IMR-90 (cell line): Measurements from ENCODE around the gene HLA-DOB. TPM values are rescaled to one million over a fixed set of nuclear protein-coding genes. Genes with fewer than 3 reads are reported as not detected.
A peak's percentile ranks its signal among the peaks of the same experiment; 100 is the strongest.

Experiments
- ATAC-seq: fragments of 200-7000 bp; cut with Tn5 transposase; 2 replicates; pipeline ENCODE4 v1.9.1; 2020; ENCODE audit warnings: low read depth, mild to moderate bottlenecking, moderate library complexity
- BruUV-seq: library from RNA; stranded (reverse); fragments of 400-500 nt; replicated peaks from 2 replicates; lab custom pipeline; 2021; lab: Mats Ljungman, UMichigan
- CTCF ChIA-PET: fragments of 300-600 bp; formaldehyde crosslinking; extraction: SDS; loops from one replicate; lab custom pipeline; 2021; ENCODE audit warnings: antibody characterized with exemption; lab: Yijun Ruan, JAX
- POLR2A ChIA-PET: fragments of 300-600 bp; sonication (Branson Sonifier 250); formaldehyde crosslinking; loops from one replicate; lab custom pipeline; 2022; ENCODE audit warnings: antibody characterized with exemption; ENCODE audit not compliant: unreplicated experiment; lab: Charles Lee
- DNase-seq: peaks from one replicate; pipeline ENCODE4 v3.0.0; 2013
- H2AFZ ChIP-seq: replicated peaks from 2 replicates; pipeline ENCODE3; 2013; ENCODE audit warnings: low read length, mild to moderate bottlenecking; ENCODE audit not compliant: poor library complexity
- H2AK5ac ChIP-seq: 2 replicates; pipeline ENCODE4 v1.6.1; 2013; ENCODE audit warnings: low read depth, low read length, inconsistent platforms
- H2AK9ac ChIP-seq: replicated peaks from 2 replicates; pipeline ENCODE3; 2013; ENCODE audit warnings: mild to moderate bottlenecking, low read depth, low read length, moderate library complexity; ENCODE audit not compliant: poor library complexity
- H2BK120ac ChIP-seq: 2 replicates; pipeline ENCODE4 v1.6.1; 2013; ENCODE audit warnings: low read depth, low read length, inconsistent platforms
- H2BK15ac ChIP-seq: 3 replicates; pipeline ENCODE4 v1.6.1; 2013; ENCODE audit warnings: low read depth, low read length, inconsistent platforms
- H2BK20ac ChIP-seq: 2 replicates; pipeline ENCODE4 v1.6.1; 2013; ENCODE audit warnings: low read depth, mild to moderate bottlenecking, inconsistent platforms, low read length, moderate library complexity
- H2BK5ac ChIP-seq: 2 replicates; pipeline ENCODE4 v1.6.1; 2013; ENCODE audit warnings: mild to moderate bottlenecking, low read depth, low read length, inconsistent platforms; ENCODE audit not compliant: poor library complexity, severe bottlenecking
- H3K14ac ChIP-seq: replicated peaks from 2 replicates; pipeline ENCODE4 v1.6.1; 2013; ENCODE audit warnings: low read depth, low read length, inconsistent platforms
- H3K18ac ChIP-seq: 2 replicates; pipeline ENCODE4 v1.6.1; 2013; ENCODE audit warnings: low read depth, low read length, control low read depth
- H3K23ac ChIP-seq: 2 replicates; pipeline ENCODE4 v1.6.1; 2013; ENCODE audit warnings: low read depth, low read length, inconsistent platforms
- H3K27ac ChIP-seq: 2 replicates; pipeline ENCODE4 v1.5.1; 2013; ENCODE audit warnings: mild to moderate bottlenecking, control low read depth, low read length; ENCODE audit not compliant: insufficient read depth
- H3K27me3 ChIP-seq: 2 replicates; pipeline ENCODE4 v1.6.1; 2013; ENCODE audit warnings: low read length; ENCODE audit not compliant: control insufficient read depth, insufficient read depth
- H3K36me3 ChIP-seq: 2 replicates; pipeline ENCODE4 v1.6.1; 2013; ENCODE audit warnings: low read length, mixed read lengths; ENCODE audit not compliant: control insufficient read depth, insufficient read depth
- H3K4ac ChIP-seq: 2 replicates; pipeline ENCODE4 v1.6.1; 2013; ENCODE audit warnings: low read depth, low read length, inconsistent platforms
- H3K4me1 ChIP-seq: 2 replicates; pipeline ENCODE4 v1.6.1; 2013; ENCODE audit warnings: low read length, mixed read lengths; ENCODE audit not compliant: control insufficient read depth, insufficient read depth
- H3K4me2 ChIP-seq: 2 replicates; pipeline ENCODE4 v1.6.1; 2013; ENCODE audit warnings: low read depth, mild to moderate bottlenecking, control low read depth, low read length, moderate library complexity
- H3K4me3 ChIP-seq: 2 replicates; pipeline ENCODE4 v1.5.1; 2013; ENCODE audit warnings: low read depth, mild to moderate bottlenecking, control low read depth, low read length, moderate library complexity; ENCODE audit not compliant: insufficient read depth
- H3K56ac ChIP-seq: 2 replicates; pipeline ENCODE4 v1.6.1; 2013; ENCODE audit warnings: low read length, inconsistent platforms; ENCODE audit not compliant: insufficient read depth; ENCODE audit errors: extremely low read depth
- H3K79me1 ChIP-seq, 2 experiments: 2 replicates each; pipeline ENCODE4 v1.6.1; 2013; ENCODE audit warnings: low read length in 2 of 2, inconsistent platforms in 1 of 2, low read depth in 1 of 2
- H3K9ac ChIP-seq: 2 replicates; pipeline ENCODE4 v1.6.1; 2013; ENCODE audit warnings: low read depth, low read length, control low read depth
- H3K9me1 ChIP-seq: 2 replicates; pipeline ENCODE4 v1.6.1; 2013; ENCODE audit warnings: low read length, inconsistent platforms; ENCODE audit not compliant: insufficient read depth
- H3K9me3 ChIP-seq: 2 replicates; pipeline ENCODE4 v1.6.1; 2013; ENCODE audit warnings: low read length; ENCODE audit not compliant: control insufficient read depth, insufficient read depth
- H4K20me1 ChIP-seq: 2 replicates; pipeline ENCODE4 v1.6.1; 2013; ENCODE audit warnings: low read length, inconsistent platforms; ENCODE audit not compliant: insufficient read depth
- H4K5ac ChIP-seq: 2 replicates; pipeline ENCODE4 v1.6.1; 2013; ENCODE audit warnings: mild to moderate bottlenecking, low read depth, low read length, control low read depth
- H4K8ac ChIP-seq, 2 experiments: 2 replicates each; pipeline ENCODE4 v1.6.1; 2013; ENCODE audit warnings: low read depth in 2 of 2, low read length in 2 of 2, control low read depth in 1 of 2, inconsistent platforms in 1 of 2
- H4K91ac ChIP-seq: 2 replicates; pipeline ENCODE4 v1.6.1; 2013; ENCODE audit warnings: low read depth, low read length, inconsistent platforms; ENCODE audit not compliant: insufficient read depth
- BHLHE40 ChIP-seq: fragments of 150-350 bp; IDR thresholded peaks from 2 replicates; pipeline ENCODE4 v1.6.1; 2016; ENCODE audit warnings: mild to moderate bottlenecking, low read depth, low read length
- CEBPB ChIP-seq: IDR thresholded peaks from 2 replicates; pipeline ENCODE4 v1.6.1; 2012; ENCODE audit warnings: low read depth, low read length, improper control_type of control experiment
- CHD1 ChIP-seq: IDR thresholded peaks from 2 replicates; pipeline ENCODE4 v1.6.1; 2012; ENCODE audit warnings: low read depth, low read length, improper control_type of control experiment
- CTCF ChIP-seq: conservative IDR thresholded peaks from 2 replicates; pipeline ENCODE4 v1.5.1; 2012; ENCODE audit warnings: mild to moderate bottlenecking, low read depth, low read length, improper control_type of control experiment
- ELK1 ChIP-seq: fragments of 150-350 bp; IDR thresholded peaks from 2 replicates; pipeline ENCODE4 v1.6.1; 2016; ENCODE audit warnings: low read depth, mild to moderate bottlenecking, low read length, moderate library complexity, borderline replicate concordance
- FOS ChIP-seq: fragments of 150-350 bp; IDR thresholded peaks from 2 replicates; pipeline ENCODE4 v1.6.1; 2016; ENCODE audit warnings: low read depth, low read length
- MAFK ChIP-seq: IDR thresholded peaks from 2 replicates; pipeline ENCODE4 v1.6.1; 2012; ENCODE audit warnings: low read depth, low read length, improper control_type of control experiment
- NFE2L2 ChIP-seq: fragments of 150-350 bp; IDR thresholded peaks from 2 replicates; pipeline ENCODE4 v1.6.1; 2016; ENCODE audit warnings: low read depth, mild to moderate bottlenecking, low read length
- POLR2A ChIP-seq: IDR thresholded peaks from 2 replicates; pipeline ENCODE4 v1.6.1; 2012; ENCODE audit warnings: mild to moderate bottlenecking, low read depth, low read length
- RAD21 ChIP-seq: IDR thresholded peaks from 2 replicates; pipeline ENCODE4 v1.6.1; 2012; ENCODE audit warnings: low read length, improper control_type of control experiment
- RCOR1 ChIP-seq: IDR thresholded peaks from 2 replicates; pipeline ENCODE4 v1.6.1; 2012; ENCODE audit warnings: mild to moderate bottlenecking, low read length, improper control_type of control experiment; ENCODE audit not compliant: insufficient replicate concordance
- RFX5 ChIP-seq: IDR thresholded peaks from 2 replicates; pipeline ENCODE4 v1.8.0; 2012; ENCODE audit warnings: low read depth, mild to moderate bottlenecking, low read length, moderate library complexity
- USF2 ChIP-seq: fragments of 150-350 bp; IDR thresholded peaks from 2 replicates; pipeline ENCODE4 v1.6.1; 2017; ENCODE audit warnings: mild to moderate bottlenecking, antibody characterized with exemption, low read length, low read depth
- WGBS, 2 experiments: methylation state at CpG; one replicate each; pipeline versions ENCODE4 v1.1.5 to v1.1.7; 2013; ENCODE audit warnings: missing lambda C conversion rate in 2 of 2; ENCODE audit not compliant: insufficient read length in 1 of 2; ENCODE audit errors: extremely low coverage in 2 of 2; 5-methylcytosine and 5-hydroxymethylcytosine counted together
- dilution Hi-C: fragments of 300-500 bp; cut with HindIII; formaldehyde crosslinking; loops from one replicate; pipeline ENCODE4 v1.14.3; 2018; ENCODE audit warnings: low sequenced_read_pairs; ENCODE audit not compliant: unreplicated experiment
- in situ Hi-C: fragments of 300-500 bp; cut with MboI; formaldehyde crosslinking; loops from 3 replicates; pipeline ENCODE4 v1.14.3; 2019; ENCODE audit warnings: low sequenced_read_pairs, inconsistent platforms, mixed read lengths
- intact Hi-C: fragments of 100-400 bp; cut with micrococcal nuclease; formaldehyde crosslinking; loops from 2 replicates; pipeline ENCODE4 v1.10.0; 2022
- polyA plus RNA-seq, 3 experiments: library from polyadenylated mRNA; depleted of rRNA; stranded (reverse); fragments of >200 nt; gene quantifications; 2 replicates each; pipeline ENCODE4 v1.2.3, GENCODE V29; 2012; ENCODE audit warnings: low replicate concordance in 1 of 3
- total RNA-seq: library from RNA; depleted of rRNA; stranded (reverse); fragments of >200 nt; gene quantifications from 2 replicates; pipeline ENCODE4 v1.2.3, GENCODE V29; 2012

Gene HLA-DOB
- total and polyA plus RNA-seq, 2 of the 4 experiments (the other 2 are of a cell fraction), result 0.36 to 2.3 TPM

GRCh38 chr6:32854376-32855178, 37.8 kb upstream of the HLA-DOB start:
- Histone ChIP-seq H3K9ac (peak overlapping the region; percentile 38), H3K79me1 (peaks cover 8 to 39% of the 10 kb centered on the region in 2 experiments), H2BK120ac (peak overlapping the region; percentile 34; the same call in 1 of the 2 replicates), H3K4me2 (peak overlapping the region; percentile 88), H3K4me3 (peak overlapping the region; percentile 57), H4K91ac (peak overlapping the region; percentile 50; the same call in 1 of the 2 replicates), H3K14ac (peak overlapping the region; percentile 61), H2BK20ac (no peak overlapping the region), H4K20me1 (no peaks in the 10 kb centered on the region), H2BK5ac (peak overlapping the region; percentile 10), H2BK15ac (no peak overlapping the region), H2AK9ac (peak overlapping the region; percentile 94), H2AFZ (peak overlapping the region; percentile 99), H3K4ac (peak overlapping the region; percentile 12), H4K5ac (peak overlapping the region; percentile 45; the same call in 1 of the 2 replicates), H3K9me3 (no peaks in the 10 kb centered on the region), H2AK5ac (no peak overlapping the region), H3K9me1 (peaks cover 18% of the 10 kb centered on the region), H3K4me1 (peaks cover 4% of the 10 kb centered on the region), H3K36me3 (peaks cover 12% of the 10 kb centered on the region), H3K18ac (peak overlapping the region; percentile 53; the same call in 1 of the 2 replicates), H3K56ac (peak overlapping the region; percentile 11; the same call in 1 of the 2 replicates), H3K23ac (peak overlapping the region; percentile 75), H4K8ac (peak overlapping the region; percentile 4 to 41; a peak in 2 of 4 replicates), H3K27ac (peak overlapping the region; percentile 8), H3K27me3 (no peaks in the 10 kb centered on the region)
- BruUV-seq, result no TSS peak
- intact Hi-C loops (loop anchor here (1.0 kb wide), 2 partner anchors 10 to 16 kb away; partner anchors contain the start of genes PSMB8 and TAP2), dilution Hi-C loops (no loop called here), in situ Hi-C loops (no loop called here)
- POLR2A ChIA-PET, result interaction anchor here (0.9 to 1.9 kb wide), 3 partner anchors 15 to 117 kb away, joined by 3 to 9 read pairs (median 6); partner anchors contain the start of gene TAP2
- CTCF ChIA-PET, result interaction anchor here (0.5 to 4.4 kb wide), 4 partner anchors 12 to 16 kb away, joined by 4 to 44 read pairs (median 10); partner anchors contain the start of gene TAP2
- 16% methylated on average over 11 of the region's 24 CpGs; no CpG with 5 or more reads in 1 of the 2 experiments for WGBS, 2 experiments
- ATAC-seq (peak; percentile 8), DNase-seq (peak; percentile 33)
- TF ChIP-seq MAFK, result no peak
- no peak for TF ChIP-seq NFE2L2
- TF ChIP-seq RAD21, result no peak
- TF ChIP-seq USF2, result no peak
- no peak for TF ChIP-seq CEBPB
- TF ChIP-seq CHD1, result no peak
- TF ChIP-seq CTCF, result no peak
- TF ChIP-seq RFX5, result no peak
- no peak for TF ChIP-seq BHLHE40
- no peak for TF ChIP-seq POLR2A
- TF ChIP-seq FOS, result no peak
- TF ChIP-seq RCOR1, result no peak
- TF ChIP-seq ELK1, result no peak
